ENCODE measurements around the gene CX3CL1.

Gene CX3CL1

DNA sequence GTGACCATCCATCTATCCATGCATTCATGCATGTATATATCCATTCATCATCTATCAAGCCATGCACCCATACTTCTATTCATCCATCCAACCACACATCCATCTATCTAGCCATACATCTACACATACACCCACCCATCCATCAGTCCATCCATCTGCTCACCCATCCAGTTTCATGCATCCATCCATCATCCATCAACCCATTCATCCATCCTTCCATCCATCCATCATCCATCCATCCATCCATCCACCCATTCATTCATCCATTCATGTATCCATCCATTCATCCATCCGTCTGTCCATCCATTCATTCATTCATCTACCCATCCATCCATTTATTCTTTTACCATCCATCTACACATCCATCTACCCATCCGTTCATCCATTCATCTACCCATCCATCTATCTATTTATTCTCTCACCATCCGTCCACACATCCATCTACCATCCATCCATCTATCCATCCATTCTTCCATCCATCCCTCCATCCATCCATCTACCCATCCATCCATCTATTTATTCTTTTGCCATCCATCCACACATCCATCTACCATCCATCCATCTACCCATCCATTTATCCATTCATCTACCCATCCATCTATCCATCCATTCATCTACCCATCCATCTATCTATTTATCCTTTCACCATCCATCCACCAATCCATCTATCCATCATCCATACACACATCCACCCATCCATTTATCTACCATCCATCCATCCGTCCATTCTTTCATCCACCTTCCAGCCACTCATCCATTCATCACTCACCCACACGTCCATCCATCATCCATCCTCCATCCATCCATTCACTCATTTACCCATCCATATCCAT lies 35.4 kb downstream of the CX3CL1 start:
- DNase-seq, result no peak

DNA sequence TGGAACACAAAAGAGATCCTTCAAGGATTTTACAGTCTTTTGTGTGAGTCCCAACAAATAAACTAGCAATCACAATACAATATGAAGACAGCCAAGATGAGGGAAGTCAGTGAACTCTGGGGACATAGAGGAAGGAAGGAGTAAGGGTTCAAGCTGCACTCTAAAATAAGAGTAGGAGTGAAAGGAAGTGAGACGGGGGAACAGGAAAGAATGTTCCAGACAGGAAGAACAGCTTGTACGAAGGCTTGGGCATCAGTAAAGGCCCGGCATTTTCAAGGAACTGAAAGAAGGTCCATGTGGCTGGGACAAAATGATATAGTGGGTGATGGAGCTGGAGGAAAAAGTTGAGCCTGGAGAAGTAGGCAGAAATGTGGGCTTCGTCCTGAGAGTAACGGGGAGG lies 36.8 kb downstream of the CX3CL1 start:
- no peak for DNase-seq

DNA sequence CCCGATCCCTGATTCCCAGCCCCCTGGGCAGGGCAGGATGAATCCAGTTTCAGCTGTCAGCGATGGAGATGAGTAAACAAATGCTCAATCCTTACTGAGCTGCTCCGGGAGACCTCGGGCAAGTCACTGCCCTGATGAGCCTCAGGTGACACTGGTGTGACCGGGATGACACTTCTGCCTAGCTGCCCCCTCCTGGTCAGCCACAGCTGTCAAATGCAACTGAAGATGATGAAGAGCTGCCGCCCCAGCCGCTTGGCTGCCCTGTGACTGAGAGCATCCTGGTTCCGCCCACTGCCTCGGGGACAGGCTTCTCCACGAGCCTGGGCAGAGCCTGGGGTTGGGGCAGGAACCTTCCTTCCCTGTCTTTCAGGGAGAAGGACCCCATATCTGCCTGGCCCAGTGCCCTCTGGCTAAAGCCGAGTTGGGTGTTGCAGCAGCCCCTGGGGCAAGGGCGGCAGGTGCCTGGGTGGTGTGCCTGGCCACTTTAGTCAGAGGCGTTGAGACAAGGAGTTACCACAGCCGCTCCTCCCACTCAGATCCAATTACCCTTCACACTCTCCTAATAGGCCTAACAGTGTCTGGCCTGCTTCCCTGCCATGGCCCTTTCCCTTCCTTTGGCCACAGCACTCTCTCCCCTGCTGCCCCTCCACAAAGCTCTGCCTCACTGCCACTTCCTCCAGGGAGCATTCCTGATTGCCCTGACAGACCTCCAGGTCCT lies 37.7 kb downstream of the CX3CL1 start:
- no peak for DNase-seq

DNA sequence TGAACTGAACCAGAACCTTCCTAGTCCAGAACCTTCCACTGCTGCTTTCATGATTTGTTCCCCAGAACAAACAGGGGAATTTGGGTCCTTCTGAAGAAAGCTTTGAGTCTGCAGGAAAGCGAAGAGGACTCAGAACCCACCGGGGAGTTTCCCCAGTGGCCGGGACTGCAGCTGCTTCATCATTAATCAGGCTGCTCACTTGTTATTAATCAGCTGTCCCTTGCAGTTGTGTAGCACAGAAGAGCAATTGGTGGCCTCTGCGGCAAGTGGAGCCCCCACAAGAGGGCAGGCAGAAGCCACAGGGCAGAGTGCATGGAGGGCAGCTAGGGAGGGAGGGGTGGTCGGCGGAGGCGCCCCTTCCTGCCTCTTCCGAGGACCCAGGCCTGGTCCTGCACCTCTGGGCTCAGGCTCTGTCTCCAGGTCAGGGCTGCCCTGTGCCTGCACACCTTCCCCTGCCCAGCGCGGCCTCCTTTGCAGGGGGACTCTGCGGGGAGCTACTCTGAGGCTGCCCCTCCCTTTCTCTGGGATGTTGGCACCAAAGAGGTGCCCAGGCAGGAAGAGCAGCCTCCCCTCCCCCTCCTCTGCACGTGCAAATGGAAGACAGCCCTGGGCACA lies 39.2 kb downstream of the CX3CL1 start:
- no peak for DNase-seq

DNA sequence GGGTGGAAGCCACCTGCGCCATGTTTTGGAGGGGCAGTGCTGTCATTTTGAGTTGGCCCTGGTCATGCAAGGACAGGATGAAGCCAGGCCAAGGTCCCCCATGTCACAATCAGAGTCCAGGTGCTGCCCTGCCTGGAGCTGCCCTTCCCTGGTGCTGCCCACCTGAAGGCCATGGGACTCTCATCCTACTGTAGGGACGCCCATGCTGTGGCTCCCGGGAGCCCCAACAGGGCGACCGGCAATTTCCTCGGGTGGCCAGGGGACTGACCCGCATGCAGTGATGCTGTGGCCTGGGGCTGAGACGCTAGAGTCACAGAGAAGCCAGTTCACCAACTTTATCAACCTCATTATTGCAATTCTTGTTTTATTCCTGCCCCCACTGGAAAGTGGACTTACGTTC lies 40.3 kb downstream of the CX3CL1 start:
- no peak for DNase-seq

DNA sequence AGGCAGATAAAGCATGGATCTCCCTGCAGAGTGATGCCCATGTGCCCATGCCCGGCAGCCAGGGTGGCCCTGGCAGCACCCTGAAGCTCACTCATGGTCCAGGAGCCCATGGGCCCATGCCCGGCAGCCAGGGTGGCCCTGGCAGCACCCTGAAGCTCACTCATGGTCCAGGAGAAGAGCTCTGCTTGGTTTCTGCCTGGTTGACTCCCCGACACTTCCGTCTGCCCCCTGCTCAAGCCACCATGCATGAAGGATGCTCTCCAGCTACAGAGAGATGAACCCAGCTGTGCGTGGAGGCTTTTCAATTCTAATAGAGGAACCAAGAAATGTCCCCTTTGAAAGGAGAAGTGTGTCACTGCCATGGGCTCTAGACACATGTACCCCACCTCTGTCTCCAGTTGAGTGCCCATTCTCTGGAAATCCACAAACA lies 41.0 kb downstream of the CX3CL1 start:
- no peak for DNase-seq

DNA sequence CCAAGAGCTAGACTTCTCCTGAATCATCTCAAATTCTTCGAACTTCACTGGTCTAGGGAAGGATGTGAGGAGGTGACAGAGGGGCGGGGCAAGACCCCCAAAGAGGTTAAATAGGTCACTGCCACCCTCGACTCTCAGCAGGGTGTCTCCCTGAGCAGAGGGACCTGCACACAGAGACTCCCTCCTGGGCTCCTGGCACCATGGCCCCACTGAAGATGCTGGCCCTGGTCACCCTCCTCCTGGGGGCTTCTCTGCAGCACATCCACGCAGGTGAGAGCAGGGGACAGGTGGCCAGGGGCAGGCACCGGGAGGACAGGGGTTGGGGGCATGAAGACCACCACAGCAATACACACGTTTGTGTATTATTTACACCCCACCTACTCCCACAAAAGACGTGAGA lies 41.4 kb downstream of the CX3CL1 start:
- DNase-seq, result no peak

DNA sequence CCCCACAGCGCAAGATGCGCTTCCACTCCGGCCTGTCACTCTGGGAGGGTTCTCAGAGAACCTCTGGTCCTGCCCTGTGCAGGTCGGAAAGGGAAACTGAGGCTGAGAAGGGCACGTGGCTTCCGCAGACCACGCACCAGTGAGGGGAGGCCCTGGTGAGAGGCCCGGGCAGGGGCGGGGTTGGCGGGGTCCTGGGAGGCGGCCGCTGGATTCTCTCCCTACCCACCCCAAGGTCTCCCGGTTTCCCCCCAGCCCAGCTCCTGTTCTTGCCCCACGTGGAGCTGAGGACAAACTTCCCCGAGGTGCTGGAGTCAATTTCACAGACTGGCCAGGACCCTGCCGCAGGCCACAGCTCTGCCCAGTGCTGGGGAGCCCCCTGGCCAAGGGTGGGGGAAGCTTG lies 43.8 kb downstream of the CX3CL1 start:
- no peak for DNase-seq

DNA sequence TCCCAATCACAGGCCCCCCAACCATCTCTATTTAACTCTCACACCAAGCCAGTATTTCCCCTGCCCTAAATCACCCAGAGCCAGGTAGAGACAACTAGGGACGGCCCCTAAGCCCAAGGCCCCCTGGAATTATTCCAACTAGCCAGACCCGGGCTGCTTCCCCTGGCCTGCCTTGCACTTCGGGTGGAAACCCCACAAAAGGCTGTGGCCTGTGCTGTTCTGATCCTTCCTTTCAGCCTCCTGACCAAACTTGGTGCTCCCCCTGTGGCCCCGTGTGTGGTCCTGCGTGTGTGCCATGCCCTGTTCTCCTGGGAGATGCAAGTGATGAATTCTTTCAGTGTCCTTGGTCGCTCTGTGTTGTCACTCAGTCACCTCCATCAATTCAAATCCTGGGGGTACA lies 47.2 kb downstream of the CX3CL1 start:
- no peak for DNase-seq

DNA sequence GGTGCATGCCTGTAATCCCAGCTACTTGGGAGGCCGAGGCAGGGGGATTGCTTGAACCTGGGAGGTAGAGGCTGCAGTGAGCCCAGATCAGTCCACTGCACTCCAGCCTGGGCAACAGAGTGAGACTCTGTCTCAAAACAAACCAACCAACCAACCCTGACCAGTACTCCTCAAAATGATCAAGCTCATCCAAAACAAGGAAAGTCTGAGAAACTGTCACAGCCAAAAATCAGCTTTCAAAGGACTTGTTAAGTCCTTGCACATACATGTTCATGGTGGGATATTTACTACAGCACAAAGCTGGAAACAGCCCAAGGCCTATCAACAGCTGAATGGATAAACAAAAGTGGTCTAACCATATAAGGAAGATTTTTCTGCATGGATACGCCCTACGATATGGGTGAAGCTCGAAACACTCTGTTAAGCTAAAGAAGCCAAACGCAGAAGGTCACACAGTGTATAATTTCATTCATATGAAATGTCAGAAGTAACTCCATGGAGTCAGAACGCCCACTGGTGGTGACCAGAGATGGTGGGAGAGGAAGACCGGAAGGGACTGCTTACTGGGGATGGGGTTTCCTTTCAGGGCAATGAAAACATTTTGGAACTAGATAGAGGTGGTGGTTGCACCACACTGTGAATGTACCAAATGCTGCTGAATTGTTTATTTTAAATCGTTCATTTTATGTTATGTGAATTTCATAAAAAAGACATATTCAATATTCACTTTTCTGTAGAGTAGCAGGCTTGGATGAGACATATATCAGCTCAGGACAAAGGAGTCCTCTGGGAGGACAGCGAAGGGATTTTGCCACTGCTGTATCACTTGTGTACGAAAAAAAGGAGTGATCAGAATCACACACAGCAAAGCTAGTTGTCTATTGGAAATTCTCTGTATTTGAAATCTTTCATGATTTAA lies 50.0 kb downstream of the CX3CL1 start:
- peak in 1 of 2 experiments; percentile 35 for DNase-seq

DNA sequence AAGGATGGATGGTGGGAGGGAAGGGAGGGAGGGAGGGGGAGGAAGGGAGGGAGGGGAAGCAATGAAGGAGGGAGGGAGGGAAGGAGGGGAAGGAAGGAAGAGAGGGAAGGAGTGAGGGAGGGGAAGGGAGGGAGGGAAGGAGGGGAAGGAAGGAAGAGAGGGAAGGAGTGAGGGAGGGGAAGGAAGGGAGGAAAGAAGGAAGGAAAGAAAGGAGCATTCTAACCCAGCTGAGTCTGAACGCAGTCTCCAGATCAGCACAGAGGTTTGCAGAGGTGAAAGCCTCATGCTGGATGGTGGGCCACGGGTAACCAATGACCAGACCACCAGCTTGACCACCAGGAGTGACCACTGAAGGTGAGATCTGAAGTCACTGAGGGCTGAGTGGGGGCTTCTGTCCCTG lies 50.9 kb downstream of the CX3CL1 start:
- no peak for DNase-seq

DNA sequence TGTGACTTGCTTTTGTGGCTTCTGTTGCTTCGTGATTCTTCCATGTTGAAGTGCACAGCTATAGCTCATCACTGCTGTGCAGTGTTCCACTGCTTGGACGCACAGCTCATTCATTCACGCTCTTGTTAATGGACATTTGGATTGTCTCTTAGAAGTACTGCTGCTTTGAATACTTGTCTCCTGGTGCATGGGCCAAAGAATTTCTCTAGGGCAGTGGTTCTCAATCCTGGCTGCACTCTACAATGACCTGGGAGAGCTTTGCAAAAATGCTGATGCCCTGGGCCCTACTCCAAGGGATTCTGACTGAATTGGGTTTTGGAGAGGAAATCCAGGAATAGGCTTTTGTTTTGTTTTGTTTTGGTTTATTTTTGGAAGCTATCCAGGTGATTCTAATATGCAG lies 52.3 kb downstream of the CX3CL1 start:
- no peak for DNase-seq

DNA sequence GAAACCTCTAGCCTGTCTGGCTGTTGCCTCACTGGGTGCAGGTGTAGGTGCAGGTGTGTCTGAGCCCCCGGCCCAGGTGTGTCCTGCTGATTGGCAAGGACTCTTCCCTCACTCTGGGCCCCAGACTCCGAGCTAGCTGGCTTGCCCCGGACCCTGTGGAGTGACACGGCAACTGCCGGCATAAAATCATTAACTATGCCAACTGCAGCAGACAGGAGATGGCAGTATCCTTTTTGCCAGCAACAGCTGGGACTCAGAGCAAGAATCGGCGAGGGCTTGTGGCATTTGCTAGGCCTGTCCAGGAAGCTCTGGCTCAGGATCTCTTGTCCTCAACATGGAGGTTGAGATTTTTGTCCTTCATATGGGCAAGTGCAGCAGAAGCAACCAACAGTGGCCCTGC lies 54.1 kb downstream of the CX3CL1 start:
- no peak for DNase-seq

DNA sequence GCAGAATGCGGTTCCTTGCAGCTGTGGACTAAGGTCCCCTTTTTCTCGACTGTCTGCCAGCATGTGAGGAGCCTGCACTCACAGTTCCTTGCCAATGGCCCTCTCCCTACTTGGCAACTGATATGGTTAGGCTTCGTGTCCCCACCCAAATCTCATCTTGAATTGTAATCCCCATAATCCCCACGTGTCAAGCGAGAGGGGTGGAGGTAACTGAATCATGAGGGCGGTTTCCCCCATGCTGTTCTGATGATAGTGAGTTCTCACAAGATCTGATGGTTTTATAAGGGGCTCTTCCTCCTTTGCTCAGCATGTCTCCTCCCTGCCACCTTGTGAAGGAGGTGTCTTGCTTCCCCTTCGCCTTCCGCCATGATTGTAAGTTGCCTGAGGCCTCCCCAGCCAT lies 55.0 kb downstream of the CX3CL1 start:
- no peak for DNase-seq

DNA sequence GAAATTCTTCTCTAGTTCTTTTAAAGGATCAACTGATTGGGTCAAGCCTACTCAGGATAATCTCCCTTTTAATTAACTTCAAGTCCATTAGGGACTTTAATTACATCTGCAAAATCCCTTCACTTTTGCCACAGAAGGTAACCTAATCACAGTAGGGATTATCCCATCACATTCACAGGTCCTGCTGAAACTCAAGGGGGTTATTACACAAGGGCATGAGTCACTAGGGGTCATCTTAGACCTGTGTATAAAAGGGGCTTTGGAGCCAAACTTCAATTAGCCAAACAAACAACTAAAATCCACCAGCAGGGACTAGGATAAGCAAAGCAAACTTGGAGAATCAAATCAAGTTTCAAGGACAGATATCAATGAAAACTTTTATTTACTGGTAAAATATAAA lies 55.5 kb downstream of the CX3CL1 start:
- no peak for DNase-seq

DNA sequence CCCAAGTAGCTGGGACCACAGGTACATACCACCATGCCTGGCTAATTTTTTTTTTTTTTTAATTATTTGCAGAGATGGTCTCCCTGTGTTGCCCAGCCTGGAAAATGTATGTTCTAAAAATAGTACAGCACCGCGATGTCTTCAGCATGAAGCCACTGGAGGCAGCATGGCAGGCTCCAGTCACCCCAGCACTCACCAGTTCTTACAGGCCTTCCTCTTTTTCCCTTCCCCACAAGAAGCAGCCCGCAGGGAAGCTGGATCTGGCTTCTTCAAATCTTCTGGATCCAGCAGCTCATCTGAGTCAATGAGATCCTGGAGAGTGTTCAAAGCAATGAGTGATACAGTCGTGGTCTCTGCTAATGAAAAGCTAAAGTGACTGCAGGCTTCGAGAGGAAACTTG lies 58.7 kb downstream of the CX3CL1 start:
- no peak for DNase-seq

DNA sequence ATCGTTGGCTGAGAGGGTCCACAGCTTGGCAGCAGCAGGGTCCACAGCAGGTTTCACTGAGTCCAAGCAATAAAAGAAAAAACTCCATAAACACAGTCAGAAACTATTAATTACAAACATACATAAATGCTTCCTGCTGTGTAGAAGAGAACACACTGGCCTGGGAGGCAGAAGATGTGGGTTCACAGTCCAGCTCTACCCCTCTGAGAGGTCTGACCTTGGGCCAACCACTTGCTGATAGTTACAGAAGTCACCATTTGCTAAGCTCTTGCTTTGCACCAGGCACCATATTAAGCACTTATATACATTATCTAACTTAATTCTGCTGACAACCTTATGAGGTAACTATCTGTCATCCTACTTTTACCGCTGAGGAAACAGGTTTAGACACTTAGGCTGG lies 60.2 kb downstream of the CX3CL1 start:
- DNase-seq, result no peak

DNA sequence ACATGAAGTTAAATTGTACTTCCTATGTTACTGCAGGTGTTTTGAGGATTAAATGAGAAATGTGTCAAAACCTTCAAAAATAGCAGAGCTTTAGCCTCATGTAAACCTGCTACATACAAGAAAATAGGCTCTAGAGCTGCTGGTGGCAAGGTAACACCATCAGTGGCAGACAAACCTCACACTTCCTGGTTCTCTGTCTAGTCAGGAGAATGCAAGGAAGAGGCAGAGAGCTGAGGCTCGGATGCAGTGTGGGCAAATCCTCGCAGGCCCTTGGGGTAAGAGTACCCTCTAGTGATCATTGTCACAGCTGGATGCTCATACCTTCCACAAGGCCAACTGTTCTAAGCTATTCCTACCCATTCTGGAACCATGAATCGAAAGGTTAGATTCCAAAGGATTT lies 60.7 kb downstream of the CX3CL1 start:
- DNase-seq, result no peak

DNA sequence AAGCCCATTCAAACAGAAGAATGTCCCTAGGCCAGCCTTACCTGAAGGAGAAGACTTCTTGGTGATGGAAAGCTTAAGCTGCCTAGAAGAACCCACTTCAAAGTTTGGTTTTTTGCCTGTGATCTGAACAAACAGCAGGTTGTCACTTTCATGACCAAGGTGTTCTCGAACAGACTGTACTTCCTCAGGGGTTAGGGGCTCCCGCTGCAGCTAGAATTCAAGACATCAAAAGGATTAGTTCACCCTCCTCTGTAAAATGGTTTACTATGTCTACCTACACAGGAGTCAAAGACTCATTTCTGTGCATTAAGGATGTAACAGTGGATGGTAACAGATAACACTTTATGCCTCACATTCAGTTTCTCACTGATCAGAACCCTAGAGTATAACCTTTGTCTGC lies 61.7 kb downstream of the CX3CL1 start:
- no peak for DNase-seq
